Measurements from ENCODE around the gene MAN2A2. TPM values are rescaled to one million over a fixed set of nuclear protein-coding genes. Genes with fewer than 3 reads are reported as not detected.

Gene MAN2A2
- total RNA-seq, 6 experiments from 2014 or later: 41.4 to 91.6 (median 59.8) TPM

DNA sequence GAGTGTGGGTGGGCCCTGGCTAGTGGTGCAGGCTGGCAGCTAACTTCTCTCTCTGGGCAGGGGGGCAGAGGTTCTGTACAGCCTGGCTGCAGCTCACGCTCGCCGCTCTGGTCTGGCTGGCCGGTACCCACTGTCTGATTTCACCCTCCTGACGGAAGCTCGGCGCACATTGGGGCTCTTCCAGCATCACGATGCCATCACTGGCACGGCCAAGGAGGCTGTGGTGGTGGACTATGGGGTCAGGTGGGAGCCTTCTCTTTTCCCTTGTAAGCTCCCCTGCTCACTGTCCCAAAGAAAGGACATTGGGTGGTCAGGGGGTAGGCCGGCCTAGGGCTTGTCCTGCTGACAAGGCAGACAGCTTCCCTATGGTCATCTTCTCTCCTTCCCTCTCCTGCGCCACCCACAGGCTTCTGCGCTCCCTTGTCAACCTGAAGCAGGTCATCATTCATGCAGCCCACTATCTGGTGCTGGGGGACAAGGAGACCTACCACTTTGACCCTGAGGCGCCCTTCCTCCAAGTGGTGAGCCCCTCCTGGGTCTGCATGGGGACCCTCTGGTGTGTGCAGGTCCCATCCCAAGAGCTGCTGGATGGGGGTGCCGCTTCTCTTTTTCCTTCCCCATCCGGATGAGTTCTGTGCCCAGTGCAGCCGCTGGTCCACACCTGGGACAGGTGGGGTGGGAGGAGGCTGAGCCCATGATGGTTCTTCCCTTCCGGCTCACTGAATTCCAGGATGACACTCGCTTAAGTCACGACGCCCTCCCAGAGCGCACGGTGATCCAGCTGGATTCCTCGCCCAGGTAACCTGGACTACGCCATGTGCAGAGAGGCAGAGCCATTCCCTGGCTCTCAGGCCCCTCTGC is 7.6 kb downstream of the MAN2A2 start:
- Histone ChIP-seq H3K4me3 (no peak overlapping the region), H3K27ac (no peak overlapping the region), H3K4me1 (peaks cover 0 to 12% (median 0%) of the 10 kb centered on the region in 4 donors), H3K36me3 (peaks cover 5 to 89% (median 57%) of the 10 kb centered on the region in 4 donors), H3K9me3 (no peaks in the 10 kb centered on the region), H3K27me3 (no peaks in the 10 kb centered on the region)
- no peak for ATAC-seq
- peak in 2 of 3 donors; percentile 16 to 35 for DNase-seq
- 94% methylated on average over 7 of the region's 24 CpGs for WGBS (ENCODE audit: insufficient coverage, low coverage, low lambda C conversion rate, missing lambda C conversion rate)
- no peak for TF ChIP-seq POLR2A (IDR thresholded peaks at IDR 0.05)
- TF ChIP-seq, protein P1, sequence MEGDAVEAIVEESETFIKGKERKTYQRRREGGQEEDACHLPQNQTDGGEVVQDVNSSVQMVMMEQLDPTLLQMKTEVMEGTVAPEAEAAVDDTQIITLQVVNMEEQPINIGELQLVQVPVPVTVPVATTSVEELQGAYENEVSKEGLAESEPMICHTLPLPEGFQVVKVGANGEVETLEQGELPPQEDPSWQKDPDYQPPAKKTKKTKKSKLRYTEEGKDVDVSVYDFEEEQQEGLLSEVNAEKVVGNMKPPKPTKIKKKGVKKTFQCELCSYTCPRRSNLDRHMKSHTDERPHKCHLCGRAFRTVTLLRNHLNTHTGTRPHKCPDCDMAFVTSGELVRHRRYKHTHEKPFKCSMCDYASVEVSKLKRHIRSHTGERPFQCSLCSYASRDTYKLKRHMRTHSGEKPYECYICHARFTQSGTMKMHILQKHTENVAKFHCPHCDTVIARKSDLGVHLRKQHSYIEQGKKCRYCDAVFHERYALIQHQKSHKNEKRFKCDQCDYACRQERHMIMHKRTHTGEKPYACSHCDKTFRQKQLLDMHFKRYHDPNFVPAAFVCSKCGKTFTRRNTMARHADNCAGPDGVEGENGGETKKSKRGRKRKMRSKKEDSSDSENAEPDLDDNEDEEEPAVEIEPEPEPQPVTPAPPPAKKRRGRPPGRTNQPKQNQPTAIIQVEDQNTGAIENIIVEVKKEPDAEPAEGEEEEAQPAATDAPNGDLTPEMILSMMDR (IDR thresholded peaks at IDR 0.05): no peak
- intact Hi-C loops (cut with DNase I): loop anchor here in 1 of 2 donors (10.0 kb wide), 1 partner anchor 266 kb away; no protein-coding TSS in a partner anchor

DNA sequence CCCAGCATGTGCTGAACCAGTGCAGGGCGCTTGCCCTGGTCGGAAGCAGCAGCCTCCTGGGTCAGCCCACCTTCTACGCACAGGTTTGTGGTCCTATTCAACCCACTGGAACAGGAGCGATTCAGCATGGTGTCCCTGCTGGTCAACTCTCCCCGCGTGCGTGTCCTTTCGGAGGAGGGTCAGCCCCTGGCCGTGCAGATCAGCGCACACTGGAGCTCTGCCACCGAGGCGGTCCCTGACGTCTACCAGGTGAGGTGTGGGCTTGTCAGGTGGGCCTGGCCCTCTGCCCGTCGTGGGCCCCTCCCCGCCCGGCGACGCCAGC is 8.2 kb downstream of the MAN2A2 start:
- TF ChIP-seq, protein P1 (IDR thresholded peaks at IDR 0.05): no peak
- ATAC-seq: no peak
- DNase-seq: peak in 2 of 3 donors; percentile 12 to 40
- Histone ChIP-seq H3K27me3 (no peaks in the 10 kb centered on the region), H3K36me3 (peaks cover 5 to 84% (median 55%) of the 10 kb centered on the region in 4 donors), H3K4me3 (no peak overlapping the region), H3K4me1 (peaks cover 0 to 15% (median 0%) of the 10 kb centered on the region in 4 donors), H3K9me3 (no peaks in the 10 kb centered on the region), H3K27ac (no peak overlapping the region)
- intact Hi-C loops (cut with DNase I): loop anchor here in 1 of 2 donors (10.0 kb wide), 1 partner anchor 266 kb away; no protein-coding TSS in a partner anchor
- WGBS (ENCODE audit: insufficient coverage, low coverage, low lambda C conversion rate, missing lambda C conversion rate): no CpG with 5 or more reads among the region's 19 CpGs

DNA sequence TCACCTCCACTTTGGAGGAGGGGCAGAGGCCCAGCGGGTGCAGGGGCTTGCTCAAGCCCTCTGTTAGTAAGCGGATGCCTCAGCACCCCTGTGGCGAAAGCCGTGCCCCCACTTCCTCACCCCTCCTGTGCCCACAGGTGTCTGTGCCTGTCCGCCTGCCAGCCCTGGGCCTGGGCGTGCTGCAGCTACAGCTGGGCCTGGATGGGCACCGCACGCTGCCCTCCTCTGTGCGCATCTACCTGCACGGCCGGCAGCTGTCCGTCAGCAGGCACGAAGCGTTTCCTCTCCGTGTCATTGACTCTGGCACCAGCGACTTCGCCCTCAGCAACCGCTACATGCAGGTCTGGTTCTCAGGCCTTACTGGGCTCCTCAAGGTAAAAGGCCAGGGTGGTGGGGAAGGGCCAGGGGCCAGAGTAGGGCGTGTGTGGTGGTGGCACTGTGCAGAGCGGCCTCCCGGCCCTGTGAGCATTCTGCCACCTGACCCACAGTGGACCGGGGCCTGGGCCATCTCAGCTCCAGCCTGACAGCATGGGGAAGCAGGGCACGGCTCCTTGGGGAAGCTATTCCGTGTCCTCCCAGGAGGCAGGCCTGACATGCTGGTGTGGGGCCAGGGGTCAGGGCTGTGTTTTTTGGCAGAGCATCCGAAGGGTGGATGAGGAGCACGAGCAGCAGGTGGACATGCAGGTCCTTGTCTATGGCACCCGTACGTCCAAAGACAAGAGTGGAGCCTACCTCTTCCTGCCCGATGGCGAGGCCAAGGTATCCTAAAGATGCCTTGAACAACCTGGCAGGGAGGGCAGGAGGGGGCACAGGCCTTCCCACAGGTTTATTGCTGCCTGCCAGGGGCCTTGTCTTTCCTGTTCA is 9.0 kb downstream of the MAN2A2 start:
- Histone ChIP-seq H3K4me1 (peaks cover 0 to 18% (median 0%) of the 10 kb centered on the region in 4 donors), H3K4me3 (no peak overlapping the region), H3K36me3 (peaks cover 5 to 83% (median 55%) of the 10 kb centered on the region in 4 donors), H3K27me3 (no peaks in the 10 kb centered on the region), H3K27ac (no peak overlapping the region), H3K9me3 (no peaks in the 10 kb centered on the region)
- TF ChIP-seq POLR2A (IDR thresholded peaks at IDR 0.05): no peak
- TF ChIP-seq, protein P1 (IDR thresholded peaks at IDR 0.05): no peak
- intact Hi-C loops (cut with DNase I): loop anchor here in 1 of 2 donors (10.0 kb wide), 1 partner anchor 267 kb away; no protein-coding TSS in a partner anchor
- ATAC-seq (no peak), DNase-seq (peak in 2 of 3 donors; percentile 25 to 53)
- 72% methylated on average over 14 of the region's 30 CpGs for WGBS (ENCODE audit: insufficient coverage, low coverage, low lambda C conversion rate, missing lambda C conversion rate)

DNA sequence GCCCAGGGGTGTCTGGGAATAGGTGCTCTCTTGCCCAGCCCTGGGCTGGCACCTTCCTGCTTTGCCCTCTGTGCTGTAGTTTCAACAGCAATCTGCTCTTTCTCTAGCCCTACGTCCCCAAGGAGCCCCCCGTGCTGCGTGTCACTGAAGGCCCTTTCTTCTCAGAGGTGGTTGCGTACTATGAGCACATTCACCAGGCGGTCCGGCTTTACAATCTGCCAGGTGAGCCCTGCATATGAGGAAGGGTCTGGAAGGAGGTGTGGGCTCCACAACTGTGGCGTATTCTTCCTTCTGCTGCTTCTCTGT is 9.6 kb downstream of the MAN2A2 start:
- Histone ChIP-seq H3K4me3 (no peak overlapping the region), H3K27ac (no peak overlapping the region), H3K27me3 (no peaks in the 10 kb centered on the region), H3K36me3 (peaks cover 8 to 83% (median 52%) of the 10 kb centered on the region in 4 donors), H3K4me1 (peaks cover 0 to 18% (median 0%) of the 10 kb centered on the region in 4 donors), H3K9me3 (no peaks in the 10 kb centered on the region)
- DNase-seq (peak in 2 of 3 donors; percentile 14 to 37), ATAC-seq (no peak)
- intact Hi-C loops (cut with DNase I): loop anchor here in 1 of 2 donors (10.0 kb wide), 1 partner anchor 268 kb away; no protein-coding TSS in a partner anchor
- 86% methylated on average over 4 of the region's 7 CpGs for WGBS (ENCODE audit: insufficient coverage, low coverage, low lambda C conversion rate, missing lambda C conversion rate)
- TF ChIP-seq, protein P1 (IDR thresholded peaks at IDR 0.05): no peak
- no peak for TF ChIP-seq POLR2A (IDR thresholded peaks at IDR 0.05)

Data from right lobe of liver (tissue), 6 donors.